ENCODE results near the gene SRGAP1. TPM values are rescaled to one million over a fixed set of nuclear protein-coding genes. Genes with fewer than 3 reads are reported as not detected.

The SRGAP1 gene
- total RNA-seq, 1 donor from 2014 or later: 2.3 TPM

DNA sequence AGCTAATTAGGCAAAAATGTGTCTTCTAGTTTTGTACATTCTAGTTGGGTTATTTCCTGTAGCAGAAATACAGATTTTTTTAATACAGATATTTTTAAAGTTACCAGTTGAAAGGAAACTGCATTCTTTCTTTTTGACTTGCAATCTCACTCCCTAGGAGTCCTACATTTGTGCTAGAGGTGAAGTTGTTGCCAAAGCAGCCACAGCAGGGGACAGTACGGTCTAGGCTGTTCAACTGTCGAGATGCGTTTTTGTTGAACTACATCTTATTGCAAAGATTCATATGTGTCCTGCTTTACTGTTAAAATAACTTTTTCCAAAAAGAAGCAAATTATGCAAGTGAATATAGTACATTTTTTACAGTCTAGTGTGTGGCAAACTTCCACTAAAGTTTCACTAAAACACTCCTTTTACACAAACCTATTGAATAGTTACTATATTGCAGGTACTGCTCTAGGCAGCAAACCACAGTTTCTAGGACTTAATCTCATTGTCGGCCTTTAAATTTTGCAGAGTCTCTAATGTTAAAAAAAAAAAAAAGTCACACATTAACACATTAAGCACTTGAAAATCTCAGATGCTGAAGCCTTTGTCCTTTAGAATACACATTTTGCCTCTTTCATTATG is 30.2 kb upstream of the SRGAP1 start:
- intact Hi-C loops (cut with micrococcal nuclease): no loop called here
- no peak overlapping the region for H3K4me3 ChIP-seq
- TF ChIP-seq, protein P1, sequence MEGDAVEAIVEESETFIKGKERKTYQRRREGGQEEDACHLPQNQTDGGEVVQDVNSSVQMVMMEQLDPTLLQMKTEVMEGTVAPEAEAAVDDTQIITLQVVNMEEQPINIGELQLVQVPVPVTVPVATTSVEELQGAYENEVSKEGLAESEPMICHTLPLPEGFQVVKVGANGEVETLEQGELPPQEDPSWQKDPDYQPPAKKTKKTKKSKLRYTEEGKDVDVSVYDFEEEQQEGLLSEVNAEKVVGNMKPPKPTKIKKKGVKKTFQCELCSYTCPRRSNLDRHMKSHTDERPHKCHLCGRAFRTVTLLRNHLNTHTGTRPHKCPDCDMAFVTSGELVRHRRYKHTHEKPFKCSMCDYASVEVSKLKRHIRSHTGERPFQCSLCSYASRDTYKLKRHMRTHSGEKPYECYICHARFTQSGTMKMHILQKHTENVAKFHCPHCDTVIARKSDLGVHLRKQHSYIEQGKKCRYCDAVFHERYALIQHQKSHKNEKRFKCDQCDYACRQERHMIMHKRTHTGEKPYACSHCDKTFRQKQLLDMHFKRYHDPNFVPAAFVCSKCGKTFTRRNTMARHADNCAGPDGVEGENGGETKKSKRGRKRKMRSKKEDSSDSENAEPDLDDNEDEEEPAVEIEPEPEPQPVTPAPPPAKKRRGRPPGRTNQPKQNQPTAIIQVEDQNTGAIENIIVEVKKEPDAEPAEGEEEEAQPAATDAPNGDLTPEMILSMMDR (IDR thresholded peaks at IDR 0.05; ENCODE audit: borderline replicate concordance): no peak
- no peaks in the 10 kb centered on the region for H3K27me3 ChIP-seq (ENCODE audit: low read depth)
- no peak overlapping the region for H3K27ac ChIP-seq (replicated peaks)
- H3K36me3 ChIP-seq: peaks cover under 1% of the 10 kb centered on the region
- H3K9me3 ChIP-seq (replicated peaks): peaks cover 12% of the 10 kb centered on the region
- no peak for DNase-seq
- H3K4me1 ChIP-seq: no peaks in the 10 kb centered on the region

DNA sequence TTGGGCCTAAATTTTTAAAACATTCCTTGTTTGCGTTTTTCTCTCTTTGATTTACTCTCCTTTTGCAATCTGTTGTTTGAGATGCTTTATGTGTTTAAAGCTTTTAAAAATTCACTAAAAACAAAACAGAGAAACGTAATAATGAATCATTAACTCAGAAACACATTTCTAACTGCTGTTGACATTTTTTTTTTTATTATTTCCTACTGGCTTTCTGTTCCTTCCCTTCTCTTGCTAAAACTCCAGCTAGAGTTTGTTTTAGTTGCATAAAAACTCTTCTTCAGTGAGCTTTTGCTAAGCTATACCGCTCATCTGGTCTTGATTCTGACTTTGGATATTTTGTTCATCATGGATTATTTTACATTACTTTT is 29.0 kb upstream of the SRGAP1 start:
- H3K9me3 ChIP-seq (replicated peaks): peaks cover 23% of the 10 kb centered on the region

DNA sequence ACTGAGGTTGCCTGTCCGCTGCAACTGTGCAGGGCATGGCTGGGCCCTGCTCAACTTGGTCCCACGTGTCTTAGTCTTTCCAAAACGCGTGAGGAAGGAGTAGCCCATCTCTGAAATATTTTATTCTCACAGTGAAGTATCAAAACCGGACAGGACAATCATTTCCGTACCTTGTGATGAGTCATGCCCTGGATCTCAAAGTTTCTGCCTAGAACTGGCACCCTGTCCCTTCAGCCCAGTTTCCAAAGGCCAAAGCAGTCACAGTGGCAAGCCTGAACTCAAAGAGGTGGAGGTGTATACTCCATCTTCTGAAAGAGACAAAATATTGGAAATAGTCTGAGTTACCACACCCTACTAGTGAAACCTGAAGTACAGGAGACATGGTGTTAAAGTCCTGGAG is 28.5 kb upstream of the SRGAP1 start:
- peaks cover 13% of the 10 kb centered on the region for H3K27me3 ChIP-seq (ENCODE audit: low read depth)
- no peak overlapping the region for H3K4me3 ChIP-seq
- H3K4me1 ChIP-seq: no peaks in the 10 kb centered on the region
- peaks cover 25% of the 10 kb centered on the region for H3K9me3 ChIP-seq (replicated peaks)
- no peak overlapping the region for H3K27ac ChIP-seq (replicated peaks)
- no peaks in the 10 kb centered on the region for H3K36me3 ChIP-seq
- intact Hi-C loops (cut with micrococcal nuclease): no loop called here
- DNase-seq: no peak
- TF ChIP-seq, protein P1 (IDR thresholded peaks at IDR 0.05; ENCODE audit: borderline replicate concordance): no peak

More for the DNA sequence above, 29.0 kb upstream of the SRGAP1 start:
- Histone ChIP-seq H3K27me3 (ENCODE audit: low read depth) (peaks cover 8% of the 10 kb centered on the region), H3K4me3 (no peak overlapping the region), H3K4me1 (no peaks in the 10 kb centered on the region), H3K36me3 (no peaks in the 10 kb centered on the region), H3K27ac (replicated peaks) (no peak overlapping the region)
- no peak for DNase-seq
- intact Hi-C loops (cut with micrococcal nuclease): no loop called here
- TF ChIP-seq, protein P1 (IDR thresholded peaks at IDR 0.05; ENCODE audit: borderline replicate concordance): no peak

DNA sequence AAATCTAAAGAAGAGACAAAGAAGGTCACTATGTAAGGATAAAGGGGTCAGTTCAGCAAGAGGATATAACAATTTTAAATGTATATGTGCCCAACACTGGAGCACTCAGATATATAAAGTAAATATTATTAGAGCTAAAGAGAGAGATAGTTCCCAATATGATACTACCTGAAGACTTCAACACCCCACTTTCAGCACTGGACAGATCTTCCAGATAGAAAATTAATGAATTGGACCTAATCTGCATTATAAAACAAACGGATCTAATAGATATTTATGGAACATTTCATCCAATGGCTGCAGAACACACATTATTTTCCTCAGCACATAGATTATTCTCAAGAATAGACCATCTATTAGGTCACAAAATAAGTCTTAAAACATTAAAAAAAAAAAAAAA is 24.1 kb upstream of the SRGAP1 start:
- peaks cover 6% of the 10 kb centered on the region for H3K4me1 ChIP-seq
- no peak for DNase-seq
- H3K27ac ChIP-seq (replicated peaks): no peak overlapping the region
- intact Hi-C loops (cut with micrococcal nuclease): no loop called here
- TF ChIP-seq, protein P1 (IDR thresholded peaks at IDR 0.05; ENCODE audit: borderline replicate concordance): no peak
- peaks cover 25% of the 10 kb centered on the region for H3K9me3 ChIP-seq (replicated peaks)
- H3K36me3 ChIP-seq: no peaks in the 10 kb centered on the region
- H3K4me3 ChIP-seq: no peak overlapping the region
- H3K27me3 ChIP-seq (ENCODE audit: low read depth): peaks cover 28% of the 10 kb centered on the region

DNA sequence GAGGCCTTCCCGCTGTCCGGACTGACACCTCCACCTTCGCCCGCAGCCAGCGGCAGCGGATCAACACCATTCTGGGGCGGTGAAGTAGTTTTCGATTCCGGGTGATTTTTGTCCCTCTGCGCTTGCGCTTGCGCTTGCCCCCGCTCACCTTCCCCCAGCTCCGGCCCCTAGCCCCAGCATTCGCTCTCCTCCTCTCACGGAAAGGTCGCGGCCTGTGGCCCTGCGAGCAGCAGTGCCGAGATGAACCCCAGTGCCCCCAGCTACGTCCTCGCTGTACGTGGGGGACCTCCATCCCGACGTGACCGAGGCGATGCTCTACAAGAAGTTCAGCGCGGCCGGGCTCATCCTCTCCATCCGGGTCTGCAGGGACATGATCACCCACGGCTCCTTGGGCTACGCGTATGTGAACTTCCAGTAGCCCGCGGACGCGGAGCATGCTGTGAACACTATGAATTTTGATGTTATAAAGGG is 22.7 kb upstream of the SRGAP1 start:
- Histone ChIP-seq H3K27ac (replicated peaks) (no peak overlapping the region), H3K27me3 (ENCODE audit: low read depth) (peaks cover 28% of the 10 kb centered on the region), H3K4me1 (peaks cover 6% of the 10 kb centered on the region), H3K36me3 (no peaks in the 10 kb centered on the region), H3K4me3 (peak overlapping the region; percentile 64), H3K9me3 (replicated peaks) (peaks cover 25% of the 10 kb centered on the region)
- DNase-seq: peak; percentile 18
- TF ChIP-seq, protein P1 (IDR thresholded peaks at IDR 0.05; ENCODE audit: borderline replicate concordance): no peak
- intact Hi-C loops (cut with micrococcal nuclease): no loop called here

Data from left ventricle myocardium inferior (tissue), 1 donor.